RKO (cell line): ENCODE measurements around the gene OARD1.
"Not testable (repeated sequence)": the region's sequence is repeated elsewhere in the genome, so short reads cannot be mapped to it uniquely, and the experiment has no call there.

Experiments used
- DNase-seq: peaks from one replicate; pipeline ENCODE4 v3.0.0-alpha.2; 2016; ENCODE audit warnings: low spot score

The OARD1 gene

GRCh38 chr6:41071923-41072835 lies at the start of gene OARD1:
Gene OARD1, minus strand, starts transcription at chr6:41072356. Its CDS starts 722 bp downstream, at chr6:41071634.
- peak; percentile 99 for DNase-seq

- no peak for DNase-seq
Measured at GRCh38 chr6:41120058-41120457, 47.9 kb upstream of the OARD1 start.

GRCh38 chr6:41119508-41119907 lies 47.4 kb upstream of the OARD1 start:
- DNase-seq, result no peak

GRCh38 chr6:41115027-41115426 lies 42.9 kb upstream of the OARD1 start:
- not testable (repeated sequence) for DNase-seq

- DNase-seq, result no peak
Measured at GRCh38 chr6:41111017-41111416, 38.9 kb upstream of the OARD1 start.

GRCh38 chr6:41103847-41104246 lies 31.7 kb upstream of the OARD1 start:
- DNase-seq, result no peak

GRCh38 chr6:41100871-41101287 lies 28.7 kb upstream of the OARD1 start:
- DNase-seq, result no peak

- DNase-seq, result no peak
Measured at GRCh38 chr6:41098366-41098765, 26.2 kb upstream of the OARD1 start.

- no peak for DNase-seq
Measured at GRCh38 chr6:41097467-41098090, 25.4 kb upstream of the OARD1 start.

GRCh38 chr6:41093729-41094128 lies 21.6 kb upstream of the OARD1 start:
- DNase-seq, result no peak

GRCh38 chr6:41092421-41093140 lies 20.4 kb upstream of the OARD1 start:
- peak; percentile 59 for DNase-seq

GRCh38 chr6:41090841-41091761 lies 18.9 kb upstream of the OARD1 start:
- no peak for DNase-seq

GRCh38 chr6:41088451-41088850 lies 16.3 kb upstream of the OARD1 start:
- no peak for DNase-seq

GRCh38 chr6:41085182-41085581 lies 13.0 kb upstream of the OARD1 start:
- no peak for DNase-seq

- DNase-seq, result no peak
Measured at GRCh38 chr6:41083072-41083471, 10.9 kb upstream of the OARD1 start.

- no peak for DNase-seq
Measured at GRCh38 chr6:41080621-41081020, 8.5 kb upstream of the OARD1 start.

- no peak for DNase-seq
Measured at GRCh38 chr6:41079080-41079479, 6.9 kb upstream of the OARD1 start.

- no peak for DNase-seq
Measured at GRCh38 chr6:41078101-41078500, 5.9 kb upstream of the OARD1 start.

GRCh38 chr6:41077536-41077935 lies 5.4 kb upstream of the OARD1 start:
- DNase-seq, result no peak

- no peak for DNase-seq
Measured at GRCh38 chr6:41075651-41076626, 3.8 kb upstream of the OARD1 start.
